DMS 273 treated with DMSO at 0.1 percent for 48 hours (cell line): Measurements from ENCODE around the gene C9orf72.
"Not testable (repeated sequence)": the region's sequence is repeated elsewhere in the genome, so short reads cannot be mapped to it uniquely, and the experiment has no call there.

ENCODE experiments used
- DNase-seq: peaks from one replicate; lab custom pipeline; 2025; lab: John Stamatoyannopoulos, UW

The C9orf72 gene, protein sequence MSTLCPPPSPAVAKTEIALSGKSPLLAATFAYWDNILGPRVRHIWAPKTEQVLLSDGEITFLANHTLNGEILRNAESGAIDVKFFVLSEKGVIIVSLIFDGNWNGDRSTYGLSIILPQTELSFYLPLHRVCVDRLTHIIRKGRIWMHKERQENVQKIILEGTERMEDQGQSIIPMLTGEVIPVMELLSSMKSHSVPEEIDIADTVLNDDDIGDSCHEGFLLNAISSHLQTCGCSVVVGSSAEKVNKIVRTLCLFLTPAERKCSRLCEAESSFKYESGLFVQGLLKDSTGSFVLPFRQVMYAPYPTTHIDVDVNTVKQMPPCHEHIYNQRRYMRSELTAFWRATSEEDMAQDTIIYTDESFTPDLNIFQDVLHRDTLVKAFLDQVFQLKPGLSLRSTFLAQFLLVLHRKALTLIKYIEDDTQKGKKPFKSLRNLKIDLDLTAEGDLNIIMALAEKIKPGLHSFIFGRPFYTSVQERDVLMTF

GRCh38 chr9:27572918-27573633 is at the start of gene C9orf72:
TSS of gene C9orf72 (minus strand) at chr9:27573481. CDS start at chr9:27567120, 6,361 bp downstream.
- no peak for DNase-seq

DNA sequence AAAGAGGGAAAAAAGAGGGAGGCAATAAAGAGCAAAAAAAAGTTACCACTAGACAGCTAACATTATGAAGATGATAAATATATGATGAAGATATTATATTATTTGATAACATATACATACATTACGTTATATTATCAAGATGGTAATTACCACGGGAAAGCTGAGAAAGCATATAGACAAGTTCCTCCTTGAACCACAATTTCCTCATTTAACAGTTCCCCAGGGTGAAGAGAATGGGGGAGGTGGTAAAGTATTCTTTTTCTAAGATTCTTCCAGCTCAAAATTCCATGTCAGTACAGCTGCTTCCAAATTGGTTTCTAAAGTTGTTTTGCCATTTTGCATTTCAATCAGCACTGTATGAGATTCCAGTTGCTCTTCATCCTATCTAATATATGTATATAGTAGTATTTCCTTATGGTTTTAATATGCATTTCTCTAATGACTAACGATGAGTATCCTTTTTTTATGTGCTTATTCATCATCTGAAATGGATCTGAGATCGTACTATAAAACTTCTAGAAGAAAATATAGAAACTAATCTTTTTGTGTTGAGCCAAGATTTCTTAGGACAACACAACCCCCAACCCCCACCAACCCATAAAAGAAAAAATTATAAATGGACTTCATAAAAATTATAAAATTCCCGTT is 49.5 kb upstream of the C9orf72 start:
- DNase-seq = no peak

- DNase-seq = no peak
These were observed 46.5 kb upstream of the C9orf72 start for GRCh38 chr9:27619743-27620142.

DNA sequence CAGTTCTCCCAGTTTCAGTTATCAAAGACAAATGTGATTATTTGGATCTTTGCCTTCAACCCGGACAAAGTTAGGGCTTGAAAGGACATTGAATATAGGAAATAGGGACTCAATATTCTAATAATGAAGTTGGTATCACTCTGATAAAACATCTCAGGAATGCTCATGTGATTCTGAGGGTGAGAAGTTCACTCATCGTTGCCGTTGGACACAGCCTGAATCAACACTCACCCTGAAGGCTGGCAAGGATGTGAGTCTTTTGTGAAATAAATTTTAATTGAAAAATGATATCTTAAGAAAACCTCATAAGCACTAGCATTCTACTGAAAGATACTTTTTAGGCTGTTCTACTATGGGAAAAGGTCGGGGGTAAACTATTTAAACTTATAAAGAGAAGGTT is 44.8 kb upstream of the C9orf72 start:
- no peak for DNase-seq

GRCh38 chr9:27614551-27614950 is 41.3 kb upstream of the C9orf72 start:
- DNase-seq = no peak

- not testable (repeated sequence) for DNase-seq
These were observed 38.8 kb upstream of the C9orf72 start for GRCh38 chr9:27612036-27612435.

- no peak for DNase-seq
These were observed 37.3 kb upstream of the C9orf72 start for GRCh38 chr9:27610622-27611021.

DNA sequence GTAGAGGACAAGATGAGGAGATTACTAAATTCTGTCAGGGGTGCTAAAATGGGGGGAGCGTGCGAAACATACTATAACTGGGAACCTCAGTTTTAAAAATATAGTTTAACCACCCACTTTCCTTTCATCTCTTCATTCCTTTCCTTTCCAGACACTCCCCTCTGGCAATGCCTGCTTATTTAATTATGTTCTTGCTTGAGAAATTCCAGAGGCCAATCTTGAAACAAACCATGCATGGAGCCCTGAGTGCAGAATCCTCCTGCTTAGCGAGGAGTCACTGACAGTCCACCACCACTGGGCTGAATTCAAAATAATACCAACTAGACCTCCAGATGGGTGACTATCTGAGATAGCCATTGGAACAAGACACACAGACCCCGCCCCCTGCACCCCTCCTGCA is 29.7 kb upstream of the C9orf72 start:
- no peak for DNase-seq

DNA sequence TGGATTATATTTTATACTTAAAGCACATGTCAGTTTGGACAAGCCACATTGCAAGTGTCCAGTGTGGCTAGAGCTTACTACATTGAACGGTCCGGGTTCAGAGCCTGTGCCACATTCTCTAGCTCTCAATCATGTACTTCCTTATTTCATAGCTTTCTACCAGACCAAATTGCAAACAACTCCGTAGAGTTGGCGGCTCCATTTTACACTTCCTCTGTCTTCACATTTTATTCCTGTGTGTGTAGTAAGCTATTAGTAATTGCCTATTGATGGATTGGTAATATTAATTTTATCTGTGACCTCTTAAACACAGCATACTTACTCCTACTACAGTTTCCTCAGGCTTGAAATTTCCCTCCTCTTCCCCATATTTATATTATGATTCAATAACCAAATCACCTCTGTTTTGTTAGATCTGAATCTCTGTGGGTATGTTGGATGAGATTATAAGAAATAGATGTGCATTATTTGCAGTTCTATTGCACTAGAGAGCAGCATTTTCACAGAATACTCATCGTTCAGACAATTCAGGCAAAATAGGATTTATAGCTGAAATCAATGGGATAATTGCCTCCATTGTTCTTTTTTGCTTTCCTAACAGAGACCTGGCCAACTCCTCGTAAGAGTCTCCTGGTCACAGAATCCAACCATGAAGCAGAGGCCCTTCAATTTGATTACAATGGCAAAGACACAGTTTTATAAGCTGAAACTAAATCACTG is 29.0 kb upstream of the C9orf72 start:
- no peak for DNase-seq

DNA sequence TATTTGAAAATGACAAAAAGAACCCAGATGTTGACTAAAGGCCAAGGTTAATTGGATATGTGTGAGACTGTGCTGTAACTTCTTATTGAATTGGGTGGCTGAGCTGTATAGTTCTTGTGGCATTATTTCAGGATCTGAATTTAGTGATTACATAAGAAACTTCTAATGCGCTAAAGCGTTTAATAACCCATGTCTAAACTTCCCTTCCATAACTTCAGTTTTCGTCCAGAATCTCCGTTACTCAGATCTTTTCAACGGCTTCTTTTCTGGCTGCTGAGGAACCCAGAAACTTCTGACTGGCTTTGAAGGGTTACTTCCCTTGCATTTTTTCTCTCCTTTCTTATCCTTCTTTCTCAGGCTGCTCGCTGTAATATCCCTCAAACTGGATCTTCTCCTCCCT is 28.1 kb upstream of the C9orf72 start:
- DNase-seq = no peak

DNA sequence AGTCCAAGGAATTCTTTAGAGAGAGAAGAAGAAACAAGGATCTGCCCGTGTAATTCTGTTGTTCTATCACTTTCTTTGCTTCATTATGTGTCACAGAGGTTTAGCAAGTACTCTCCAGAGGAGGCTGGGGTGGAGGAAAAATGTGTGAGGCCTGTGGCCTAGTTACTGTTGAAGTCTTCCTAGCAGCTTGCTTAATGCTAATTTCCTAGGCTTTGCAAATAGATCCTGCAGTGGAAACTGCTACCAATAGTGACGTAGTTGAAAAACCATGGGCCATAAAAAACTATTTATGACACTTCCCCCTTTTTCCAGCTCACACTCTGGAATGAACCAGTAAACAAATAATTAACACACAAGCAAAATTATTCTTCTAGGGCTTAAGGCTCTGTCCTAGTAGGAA is 27.0 kb upstream of the C9orf72 start:
- no peak for DNase-seq

DNA sequence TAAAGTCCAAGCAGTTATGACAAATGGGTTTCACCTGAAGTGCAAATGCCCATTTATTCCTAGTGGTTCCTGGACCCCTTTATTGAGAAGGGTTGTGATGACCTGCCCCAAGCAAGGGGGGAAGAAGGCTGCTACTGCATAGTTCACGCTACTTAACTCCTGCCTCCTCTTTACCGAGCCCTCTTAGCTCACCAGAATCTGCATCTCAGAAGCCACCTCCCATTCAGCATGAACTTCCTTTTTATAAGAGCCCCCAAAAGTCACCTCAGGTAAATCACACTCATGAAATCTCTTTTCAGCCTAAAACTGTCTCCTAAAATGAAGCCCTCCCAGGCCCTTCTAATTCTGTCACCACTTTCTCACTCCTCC is 26.6 kb upstream of the C9orf72 start:
- no peak for DNase-seq

DNA sequence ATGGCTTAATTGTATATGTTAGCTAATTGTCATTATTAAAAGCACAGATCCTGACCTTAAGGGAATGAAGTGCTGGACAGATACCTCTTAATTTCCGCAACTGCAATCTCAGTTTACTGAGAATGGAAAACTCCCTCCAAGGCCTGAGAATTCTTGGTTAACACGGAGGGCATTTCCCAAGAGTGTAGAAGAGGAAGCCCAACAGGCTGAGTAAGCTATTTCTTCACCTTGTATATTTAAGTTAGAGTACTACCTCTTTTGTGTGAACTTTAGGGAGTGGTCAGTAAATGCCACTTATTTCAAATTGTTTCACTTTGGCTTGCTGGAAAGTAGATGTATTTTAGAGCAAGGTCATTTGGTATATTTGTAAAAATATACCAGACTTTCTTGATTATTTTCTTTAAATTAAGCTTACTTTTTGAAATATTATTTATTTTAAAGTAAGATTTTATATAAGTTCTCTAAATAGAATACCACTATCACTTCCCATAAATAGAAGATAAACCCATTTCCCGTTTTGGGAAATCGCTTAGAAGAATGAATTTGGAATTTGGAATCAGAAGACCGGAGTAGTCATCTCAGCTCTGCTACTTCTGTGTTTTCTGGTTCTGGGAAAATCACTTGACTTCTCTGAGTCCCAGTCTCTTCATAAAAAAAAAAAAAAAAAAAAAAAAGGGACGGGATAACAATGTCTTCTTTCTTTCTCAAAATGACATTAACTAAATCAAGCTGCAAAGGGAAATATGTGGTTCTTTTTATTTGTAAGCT is 26.0 kb upstream of the C9orf72 start:
- DNase-seq = no peak

GRCh38 chr9:27595733-27596132 is 22.5 kb upstream of the C9orf72 start:
- DNase-seq = no peak

DNA sequence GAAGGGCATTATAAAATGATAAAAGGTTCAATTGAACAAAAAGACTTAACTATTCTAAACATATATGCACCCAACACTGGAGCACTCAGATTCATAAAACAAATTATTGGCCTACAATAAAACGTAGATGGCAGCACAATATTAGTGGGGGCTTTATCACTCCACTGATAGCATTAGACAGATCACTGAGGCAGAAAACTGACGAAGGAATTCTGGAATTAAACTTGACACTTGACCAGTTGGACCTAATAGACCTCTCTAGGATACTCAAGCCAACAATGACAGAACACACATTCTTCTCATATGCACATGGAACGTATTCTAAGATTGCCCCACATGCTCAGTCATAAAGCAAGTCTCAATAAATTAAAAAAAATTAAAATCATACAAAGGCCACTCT is 18.4 kb upstream of the C9orf72 start:
- DNase-seq = no peak

GRCh38 chr9:27591093-27591492 is 17.8 kb upstream of the C9orf72 start:
- DNase-seq = no peak

DNA sequence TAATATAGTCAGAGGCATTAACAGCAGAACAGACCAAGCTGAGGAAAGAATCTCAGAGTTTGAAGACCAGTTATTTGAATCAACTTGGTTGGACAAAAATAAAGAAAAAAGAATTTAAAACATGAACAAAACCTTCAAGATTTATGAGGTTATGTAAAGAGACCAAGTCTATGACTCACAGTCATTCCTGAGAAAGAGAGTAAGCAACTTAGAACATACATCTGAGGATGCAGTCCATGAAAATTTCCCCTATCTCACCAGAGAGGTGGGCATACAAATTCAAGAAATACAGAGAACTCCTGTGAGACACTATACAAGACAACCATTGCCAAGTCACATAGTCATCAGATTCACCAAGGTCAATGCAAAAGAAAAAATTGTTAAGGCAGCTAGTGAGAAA is 17.4 kb upstream of the C9orf72 start:
- no peak for DNase-seq

DNA sequence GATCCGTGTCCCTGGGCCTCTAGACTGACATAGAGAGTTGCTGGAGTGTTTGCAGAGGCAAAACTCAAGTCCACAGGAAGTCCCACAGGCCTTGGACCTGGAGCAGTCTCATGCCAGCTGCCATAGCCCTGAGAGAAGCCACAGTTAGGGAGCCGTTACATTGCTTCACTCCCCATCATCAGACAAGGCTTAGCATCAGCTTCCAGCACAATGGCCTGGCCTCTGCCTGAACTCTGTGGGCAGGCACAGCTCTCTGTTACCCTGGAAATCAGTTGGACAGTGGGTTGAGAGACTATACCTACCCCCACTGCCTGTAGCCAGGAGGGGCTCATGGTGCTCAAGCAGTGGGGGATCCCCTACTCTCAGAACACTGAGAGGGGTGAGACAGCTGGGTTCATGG is 16.2 kb upstream of the C9orf72 start:
- no peak for DNase-seq

DNA sequence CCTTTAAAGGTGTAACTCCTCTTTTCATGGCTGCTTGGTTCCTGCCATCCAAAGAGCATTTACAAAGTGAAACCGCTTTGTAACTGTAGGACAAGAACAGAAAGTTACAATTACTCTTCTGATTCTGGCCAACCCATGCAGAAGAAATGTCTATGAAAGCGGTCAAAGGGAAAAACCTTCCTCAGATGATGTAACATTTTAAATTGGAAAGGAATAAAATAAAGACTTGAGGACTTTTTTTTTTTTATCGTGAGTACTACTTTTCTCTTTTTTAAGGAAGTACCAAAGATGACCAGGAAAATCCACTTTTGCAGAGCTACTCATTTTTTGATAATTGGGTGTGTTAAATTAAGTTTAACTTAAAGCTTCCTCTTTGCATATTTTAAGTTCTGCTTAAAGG is 13.0 kb upstream of the C9orf72 start:
- DNase-seq = no peak

GRCh38 chr9:27584931-27585330 is 11.7 kb upstream of the C9orf72 start:
- no peak for DNase-seq

- no peak for DNase-seq
These were observed 9.5 kb upstream of the C9orf72 start for GRCh38 chr9:27582794-27583193.

GRCh38 chr9:27581826-27582225 is 8.5 kb upstream of the C9orf72 start:
- no peak for DNase-seq
